ENCODE measurements around the gene DDOST.

DNA sequence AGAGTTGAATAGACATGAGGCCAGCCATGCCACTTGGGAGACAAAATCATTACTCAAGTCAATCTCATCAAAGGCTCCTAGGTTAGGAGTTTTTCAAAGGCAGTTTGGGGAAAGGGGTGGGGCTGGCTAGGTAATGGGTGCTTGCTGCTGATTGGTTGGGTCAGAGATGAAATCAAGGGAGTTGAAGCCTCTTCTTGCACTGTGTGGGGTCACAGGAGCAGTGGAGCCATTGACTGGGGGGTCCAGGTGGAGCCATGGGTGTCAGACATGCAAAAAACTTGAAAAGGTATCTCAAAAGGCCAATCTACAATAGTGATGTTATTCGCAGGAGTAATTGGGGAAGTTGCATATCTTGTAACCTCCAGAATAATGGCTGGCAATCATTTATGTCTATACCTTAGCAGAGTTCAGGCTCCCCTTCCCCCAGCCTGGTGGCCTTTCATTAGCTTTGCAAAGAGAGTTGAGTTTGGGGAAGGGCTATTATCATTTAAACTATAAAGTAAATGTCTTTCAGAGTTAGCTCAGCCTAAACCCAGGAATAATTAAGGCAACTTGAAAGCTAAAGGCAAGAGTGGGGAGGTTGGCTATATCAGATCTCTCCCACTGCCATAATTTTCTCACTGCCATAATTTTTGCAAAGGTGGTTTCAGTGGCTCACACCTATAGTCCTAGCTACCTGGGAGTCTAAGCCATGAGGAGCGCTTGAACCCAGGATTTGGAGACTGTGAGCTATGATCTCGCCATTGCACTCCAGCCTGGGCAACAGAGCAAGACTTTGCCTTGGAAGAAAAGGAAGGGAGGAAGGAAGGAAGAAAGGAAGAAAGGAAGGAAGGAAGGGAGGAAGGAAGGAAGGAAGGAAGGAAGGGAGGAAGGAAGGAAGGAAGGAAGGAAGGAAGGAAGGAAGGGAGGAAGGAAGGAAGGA, 35.7 kb downstream of the DDOST start:
- TF ChIP-seq CTCF (IDR thresholded peaks at IDR 0.05) (no peak), POLR2AphosphoS5 (IDR thresholded peaks at IDR 0.05) (no peak), POLR2A (IDR thresholded peaks at IDR 0.05) (no peak)

Data from transverse colon (tissue), 4 donors.